WTC11 (cell line): ENCODE data around the gene SULT1C2. TPM values are rescaled to one million over a fixed set of nuclear protein-coding genes. Genes with fewer than 3 reads are reported as not detected.

Experiments used
- ATAC-seq: fragments of 200-7000 bp; cut with Tn5 transposase; 2 replicates; pipeline ENCODE4 v1.10.0; 2021; ENCODE audit warnings: mild to moderate bottlenecking, moderate library complexity
- CTCF ChIA-PET: fragments of 300-600 bp; sonication (Branson Sonifier 250); formaldehyde crosslinking; loops from one replicate; lab custom pipeline; 2021; ENCODE audit warnings: antibody characterized with exemption; lab: Charles Lee
- POLR2A ChIA-PET: fragments of 350-600 bp; sonication (Branson Sonifier 250); formaldehyde crosslinking; loops from one replicate; lab custom pipeline; 2021; ENCODE audit warnings: antibody characterized with exemption; lab: Charles Lee
- DNase-seq: peaks from one replicate; pipeline ENCODE4 v3.0.0; 2021; ENCODE audit warnings: low spot score
- H3K27ac Mint-ChIP-seq: 2 replicates; pipeline ENCODE4 v1.8.0; 2021; ENCODE audit warnings: mixed read lengths
- H3K27me3 Mint-ChIP-seq: 2 replicates; pipeline ENCODE4 v1.8.0; 2021; ENCODE audit warnings: low read depth, mild to moderate bottlenecking, moderate library complexity, mixed read lengths
- H3K36me3 Mint-ChIP-seq: 2 replicates; pipeline ENCODE4 v1.8.0; 2021; ENCODE audit warnings: mixed read lengths
- H3K4me1 Mint-ChIP-seq: 2 replicates; pipeline ENCODE4 v1.8.0; 2022; ENCODE audit warnings: mixed read lengths
- H3K4me3 Mint-ChIP-seq: 2 replicates; pipeline ENCODE4 v1.8.0; 2021; ENCODE audit warnings: mild to moderate bottlenecking, moderate library complexity, mixed read lengths
- H3K9me3 Mint-ChIP-seq: 2 replicates; pipeline ENCODE4 v1.8.0; 2021; ENCODE audit warnings: mixed read lengths
- AR ChIP-seq: fragments of 250-450 bp; sonication (Bioruptor Pico); IDR thresholded peaks from 2 replicates; pipeline ENCODE4 v1.9.0; 2021; ENCODE audit warnings: mild to moderate bottlenecking
- ATF1 ChIP-seq: sonication (generic); formaldehyde crosslinking; IDR thresholded peaks from 2 replicates; pipeline ENCODE4 v1.8.1; 2023; ENCODE audit warnings: mild to moderate bottlenecking, moderate library complexity, missing genetic modification reagents
- CBFB ChIP-seq: sonication (generic); formaldehyde crosslinking; IDR thresholded peaks from 2 replicates; pipeline ENCODE4 v1.8.1; 2022; ENCODE audit warnings: mild to moderate bottlenecking, low read depth, missing genetic modification reagents
- CREB1 ChIP-seq: sonication (generic); formaldehyde crosslinking; IDR thresholded peaks from 2 replicates; pipeline ENCODE4 v1.8.0; 2023; ENCODE audit warnings: mild to moderate bottlenecking, missing genetic modification reagents
- CREM ChIP-seq: sonication (generic); formaldehyde crosslinking; IDR thresholded peaks from 2 replicates; pipeline ENCODE4 v1.8.1; 2022; ENCODE audit warnings: mild to moderate bottlenecking, missing genetic modification reagents, moderate library complexity
- E2F1 ChIP-seq: sonication (generic); formaldehyde crosslinking; IDR thresholded peaks from 2 replicates; pipeline ENCODE4 v1.8.0; 2022; ENCODE audit warnings: mild to moderate bottlenecking, missing genetic modification reagents
- ELF4 ChIP-seq: sonication (generic); formaldehyde crosslinking; IDR thresholded peaks from 2 replicates; pipeline ENCODE4 v1.8.1; 2022; ENCODE audit warnings: low read depth, mild to moderate bottlenecking, moderate library complexity, missing genetic modification reagents
- EMX1 ChIP-seq: fragments of 250-450 bp; sonication (Bioruptor Pico); IDR thresholded peaks from 2 replicates; pipeline ENCODE4 v1.8.0; 2021; ENCODE audit warnings: mild to moderate bottlenecking
- GABPB1 ChIP-seq: sonication (generic); formaldehyde crosslinking; IDR thresholded peaks from 2 replicates; pipeline ENCODE4 v1.8.1; 2023; ENCODE audit warnings: mild to moderate bottlenecking, missing genetic modification reagents
- HMGA2 ChIP-seq: fragments of 250-450 bp; sonication (Bioruptor Pico); IDR thresholded peaks from 2 replicates; pipeline ENCODE4 v1.4.0; 2021; ENCODE audit warnings: mild to moderate bottlenecking, moderate library complexity
- IRF2 ChIP-seq: sonication (generic); formaldehyde crosslinking; IDR thresholded peaks from 2 replicates; pipeline ENCODE4 v1.8.0; 2022; ENCODE audit warnings: low read depth, missing genetic modification reagents, borderline replicate concordance
- JUN ChIP-seq: sonication (generic); formaldehyde crosslinking; IDR thresholded peaks from 2 replicates; pipeline ENCODE4 v1.8.0; 2023; ENCODE audit warnings: mild to moderate bottlenecking, missing genetic modification reagents
- MXD4 ChIP-seq: fragments of 250-450 bp; sonication (Bioruptor Pico); IDR thresholded peaks from 2 replicates; pipeline ENCODE4 v1.8.0; 2021; ENCODE audit warnings: mild to moderate bottlenecking, moderate library complexity, borderline replicate concordance
- NR3C1 ChIP-seq: sonication (generic); formaldehyde crosslinking; conservative IDR thresholded peaks from 2 replicates; pipeline ENCODE4 v1.8.1; 2023; ENCODE audit warnings: low read depth, mild to moderate bottlenecking, missing genetic modification reagents
- SMAD3 ChIP-seq: sonication (generic); formaldehyde crosslinking; IDR thresholded peaks from 2 replicates; pipeline ENCODE4 v1.8.0; 2022; ENCODE audit warnings: missing genetic modification reagents, mild to moderate bottlenecking, borderline replicate concordance
- USF2 ChIP-seq: sonication (generic); formaldehyde crosslinking; IDR thresholded peaks from 2 replicates; pipeline ENCODE4 v1.8.1; 2023; ENCODE audit warnings: mild to moderate bottlenecking, missing genetic modification reagents, moderate library complexity
- ZBTB43 ChIP-seq: sonication (generic); formaldehyde crosslinking; IDR thresholded peaks from 2 replicates; pipeline ENCODE4 v1.8.1; 2023; ENCODE audit warnings: mild to moderate bottlenecking, missing genetic modification reagents
- ZNF138 ChIP-seq: sonication (generic); formaldehyde crosslinking; conservative IDR thresholded peaks from 2 replicates; pipeline ENCODE4 v1.8.1; 2022; ENCODE audit warnings: mild to moderate bottlenecking, moderate library complexity, missing genetic modification reagents
- ZNF317 ChIP-seq: sonication (generic); formaldehyde crosslinking; IDR thresholded peaks from 2 replicates; pipeline ENCODE4 v1.8.1; 2023; ENCODE audit warnings: low read depth, mild to moderate bottlenecking, moderate library complexity, missing genetic modification reagents, borderline replicate concordance
- total RNA-seq: library from RNA; stranded (reverse); gene quantifications from 3 replicates; pipeline ENCODE4 v1.2.3, GENCODE V29; 2021

The SULT1C2 gene
- total RNA-seq, 1 experiment from 2014 or later = 2.2 TPM

GRCh38 chr2:108253106-108253505, 35.6 kb upstream of the SULT1C2 start (continued):
- no peak for TF ChIP-seq AR
- TF ChIP-seq CREB1 = no peak
- no peak for TF ChIP-seq IRF2
- no peak for TF ChIP-seq GABPB1 (CRISPR knock-in tag)
- TF ChIP-seq ZBTB43 (CRISPR knock-in tag) = no peak
- TF ChIP-seq E2F1 (CRISPR knock-in tag) = no peak
- no peak for TF ChIP-seq ZNF138
- TF ChIP-seq ZNF317 (CRISPR knock-in tag) = no peak
- TF ChIP-seq ELF4 (CRISPR knock-in tag) = no peak
- TF ChIP-seq CBFB (CRISPR knock-in tag) = no peak
- TF ChIP-seq JUN (CRISPR knock-in tag) = no peak
- no peak for TF ChIP-seq ATF1 (CRISPR knock-in tag)
- no peak for TF ChIP-seq EMX1 (CRISPR knock-in tag)

- Mint-ChIP-seq H3K4me1 (no peaks in the 10 kb centered on the region), H3K27me3 (no peaks in the 10 kb centered on the region; the same call in 1 of the 2 replicates), H3K9me3 (peaks cover 13% of the 10 kb centered on the region), H3K4me3 (no peak overlapping the region), H3K36me3 (peaks cover 5% of the 10 kb centered on the region), H3K27ac (no peak overlapping the region)
- TF ChIP-seq USF2 (no peak), NR3C1 (CRISPR knock-in tag) (no peak), HMGA2 (CRISPR knock-in tag) (no peak), MXD4 (CRISPR knock-in tag) (no peak), ZBTB43 (CRISPR knock-in tag) (no peak), ELF4 (CRISPR knock-in tag) (no peak), SMAD3 (no peak), CREM (CRISPR knock-in tag) (no peak)
- ATAC-seq = no peak
- ChIA-PET CTCF (no interaction called here), POLR2A (no interaction called here)
- DNase-seq = no peak
Observed at GRCh38 chr2:108257757-108258331, 30.9 kb upstream of the SULT1C2 start.
